SK-N-SH (cell line): ENCODE measurements around the gene ATP2A2. TPM values are rescaled to one million over a fixed set of nuclear protein-coding genes. Genes with fewer than 3 reads are reported as not detected.

Experiments used
- CTCF ChIA-PET: fragments of 300-600, 350-600 bp; formaldehyde crosslinking; extraction: SDS; loops from one replicate; lab custom pipeline; 2021; lab: Yijun Ruan, JAX
- POLR2A ChIA-PET: fragments of 350-600 bp; sonication (Branson Sonifier 250); formaldehyde crosslinking; extraction: SDS; loops from one replicate; lab custom pipeline; 2020; ENCODE audit warnings: antibody characterized with exemption, inconsistent platforms; lab: Yijun Ruan, JAX
- DNase-seq: peaks from one replicate; pipeline ENCODE4 v3.0.0; 2012
- H2AFZ ChIP-seq: fragments of 200-600 bp; sonication (generic); 2 replicates; pipeline ENCODE4 v1.8.1; 2016; ENCODE audit warnings: antibody characterized with exemption, mild to moderate bottlenecking, low read depth
- H3F3A ChIP-seq: fragments of 200-600 bp; sonication (generic); replicated peaks from 2 replicates; pipeline ENCODE3; 2016; ENCODE audit warnings: antibody characterized with exemption, mild to moderate bottlenecking; ENCODE audit not compliant: insufficient read depth
- H3K27ac ChIP-seq, 2 experiments: fragments of 200-500 bp in 1 of 2; fragments of 200-600 bp in 1 of 2; sonication (Bioruptor generic) in 1 of 2; sonication (generic), shearing (Covaris generic) in 1 of 2; 2 replicates each; pipeline versions ENCODE4 v1.5.1 to v1.6.1; 2014 to 2016; ENCODE audit warnings: low read depth in 2 of 2, inconsistent platforms in 1 of 2, low read length in 1 of 2, mild to moderate bottlenecking in 1 of 2, mixed read lengths in 1 of 2
- H3K27me3 ChIP-seq: fragments of 200-600 bp; sonication (generic), shearing (Covaris generic); 2 replicates; pipeline ENCODE4 v1.6.1; 2016; ENCODE audit warnings: mixed run types; ENCODE audit not compliant: insufficient read depth
- H3K36me3 ChIP-seq, 2 experiments: fragments of 200-500 bp in 1 of 2; fragments of 200-600 bp in 1 of 2; sonication (Bioruptor generic) in 1 of 2; sonication (generic) in 1 of 2; replicated peaks in 1 of 2; 2 replicates each; pipeline versions ENCODE3 to v1.5.1; 2014 to 2016; ENCODE audit warnings: low read length in 1 of 2, mild to moderate bottlenecking in 1 of 2; ENCODE audit not compliant: insufficient read depth in 2 of 2, control insufficient read depth in 1 of 2
- H3K4me1 ChIP-seq, 2 experiments: fragments of 200-500 bp in 1 of 2; fragments of 200-600 bp in 1 of 2; sonication (Bioruptor generic) in 1 of 2; sonication (generic), shearing (Covaris generic) in 1 of 2; 2 replicates each; pipeline versions ENCODE4 v1.5.1 to v1.6.1; 2014 to 2016; ENCODE audit warnings: low read depth in 1 of 2, low read length in 1 of 2, mixed run types in 1 of 2; ENCODE audit not compliant: insufficient read depth in 2 of 2, control insufficient read depth in 1 of 2
- H3K4me2 ChIP-seq: fragments of 200-600 bp; sonication (generic), shearing (Covaris generic); 2 replicates; pipeline ENCODE4 v1.6.1; 2017; ENCODE audit warnings: mixed run types
- H3K4me3 ChIP-seq, 2 experiments: fragments of 200-500 bp in 1 of 2; fragments of 200-600 bp in 1 of 2; sonication (Bioruptor generic) in 1 of 2; sonication (generic), shearing (Covaris generic) in 1 of 2; 2 replicates each; pipeline versions ENCODE4 v1.5.1 to v1.8.1; 2014 to 2016; ENCODE audit warnings: low read depth in 2 of 2, inconsistent platforms in 1 of 2, low read length in 1 of 2, mild to moderate bottlenecking in 1 of 2, mixed read lengths in 1 of 2, moderate library complexity in 1 of 2
- H3K79me2 ChIP-seq: fragments of 200-600 bp; sonication (generic); 2 replicates; pipeline ENCODE4 v1.8.1; 2017; ENCODE audit warnings: mild to moderate bottlenecking; ENCODE audit not compliant: insufficient read depth
- H3K9ac ChIP-seq: fragments of 200-600 bp; sonication (generic); 2 replicates; pipeline ENCODE4 v1.6.1; 2017; ENCODE audit warnings: mixed run types
- H3K9me2 ChIP-seq: fragments of 200-600 bp; sonication (generic); 2 replicates; pipeline ENCODE4 v1.6.1; 2017; ENCODE audit warnings: mixed run types
- H3K9me3 ChIP-seq: fragments of 200-600 bp; sonication (generic); 2 replicates; pipeline ENCODE4 v1.6.1; 2017; ENCODE audit warnings: mixed run types, mild to moderate bottlenecking, moderate library complexity
- H4K20me1 ChIP-seq: fragments of 200-600 bp; sonication (generic); 2 replicates; pipeline ENCODE4 v1.6.1; 2017; ENCODE audit warnings: mild to moderate bottlenecking, mixed run types; ENCODE audit not compliant: insufficient read depth
- CHD2 ChIP-seq: fragments of 150-350 bp; IDR thresholded peaks from 2 replicates; pipeline ENCODE4 v1.6.1; 2018; ENCODE audit warnings: low read length; ENCODE audit not compliant: partially characterized antibody
- ELF1 ChIP-seq: IDR thresholded peaks from 2 replicates; pipeline ENCODE4 v1.4.0; 2012
- FOXJ3 ChIP-seq: sonication (generic); formaldehyde crosslinking; IDR thresholded peaks from 2 replicates; pipeline ENCODE4 v1.5.1; 2020; ENCODE audit warnings: mild to moderate bottlenecking, missing genetic modification reagents
- GATA2 ChIP-seq: sonication (generic); formaldehyde crosslinking; IDR thresholded peaks from 2 replicates; pipeline ENCODE4 v1.5.0; 2020; ENCODE audit warnings: mild to moderate bottlenecking, missing genetic modification reagents
- MXI1 ChIP-seq: IDR thresholded peaks from 2 replicates; pipeline ENCODE4 v1.6.1; 2012; ENCODE audit warnings: mild to moderate bottlenecking, low read depth, low read length, improper control_type of control experiment
- NRF1 ChIP-seq: IDR thresholded peaks from 2 replicates; pipeline ENCODE4 v1.6.1; 2012; ENCODE audit warnings: low read depth, mild to moderate bottlenecking, low read length
- POLR2AphosphoS5 ChIP-seq: IDR thresholded peaks from 2 replicates; pipeline ENCODE4 v1.6.1; 2012; ENCODE audit warnings: low read depth, low read length
- RCOR1 ChIP-seq: fragments of 150-350 bp; IDR thresholded peaks from 2 replicates; pipeline ENCODE4 v1.6.1; 2017; ENCODE audit warnings: antibody characterized with exemption, low read length
- SIN3A ChIP-seq: IDR thresholded peaks from 2 replicates; pipeline ENCODE4 v1.6.1; 2012; ENCODE audit warnings: low read depth, mild to moderate bottlenecking, low read length, moderate library complexity, borderline replicate concordance
- TAF1 ChIP-seq: IDR thresholded peaks from 2 replicates; pipeline ENCODE4 v1.6.1; 2012; ENCODE audit warnings: low read depth, mild to moderate bottlenecking, low read length, moderate library complexity, borderline replicate concordance
- TEAD4 ChIP-seq: IDR thresholded peaks from 2 replicates; pipeline ENCODE4 v1.4.0; 2012; ENCODE audit warnings: mild to moderate bottlenecking, borderline replicate concordance; ENCODE audit not compliant: insufficient read depth
- WGBS: methylation state at CpG from one replicate; pipeline ENCODE4 v1.1.6; 2017; ENCODE audit warnings: low lambda C conversion rate; 5-methylcytosine and 5-hydroxymethylcytosine counted together
- polyA plus RNA-seq, 3 experiments: library from polyadenylated mRNA; depleted of rRNA; stranded (reverse); fragments of >200 nt; gene quantifications; 2 replicates each; pipeline ENCODE4 v1.2.3, GENCODE V29; 2012
- TF ChIP-seq, protein P1 (sequence below): IDR thresholded peaks from 2 replicates; pipeline ENCODE4 v1.4.0; 2012; ENCODE audit warnings: low read depth
- TF ChIP-seq, protein P2 (sequence below): fragments of 150-350 bp; IDR thresholded peaks from 2 replicates; pipeline ENCODE4 v1.6.1; 2017; ENCODE audit warnings: antibody characterized with exemption, low read length, low read depth, borderline replicate concordance
- TF ChIP-seq, protein P3 (sequence below): IDR thresholded peaks from 2 replicates; pipeline ENCODE4 v1.4.0; 2012; ENCODE audit warnings: low read depth, borderline replicate concordance

The ATP2A2 gene
- polyA plus RNA-seq (2012; rRNA removed) = 83.9 and 120 TPM in 2 replicates
- 87.4 and 103 TPM in 2 replicates for polyA plus RNA-seq (2012; cell fraction: cytosol; rRNA removed)
- polyA plus RNA-seq (2012; cell fraction: nucleus; rRNA removed) = 150 and 219 TPM in 2 replicates

DNA sequence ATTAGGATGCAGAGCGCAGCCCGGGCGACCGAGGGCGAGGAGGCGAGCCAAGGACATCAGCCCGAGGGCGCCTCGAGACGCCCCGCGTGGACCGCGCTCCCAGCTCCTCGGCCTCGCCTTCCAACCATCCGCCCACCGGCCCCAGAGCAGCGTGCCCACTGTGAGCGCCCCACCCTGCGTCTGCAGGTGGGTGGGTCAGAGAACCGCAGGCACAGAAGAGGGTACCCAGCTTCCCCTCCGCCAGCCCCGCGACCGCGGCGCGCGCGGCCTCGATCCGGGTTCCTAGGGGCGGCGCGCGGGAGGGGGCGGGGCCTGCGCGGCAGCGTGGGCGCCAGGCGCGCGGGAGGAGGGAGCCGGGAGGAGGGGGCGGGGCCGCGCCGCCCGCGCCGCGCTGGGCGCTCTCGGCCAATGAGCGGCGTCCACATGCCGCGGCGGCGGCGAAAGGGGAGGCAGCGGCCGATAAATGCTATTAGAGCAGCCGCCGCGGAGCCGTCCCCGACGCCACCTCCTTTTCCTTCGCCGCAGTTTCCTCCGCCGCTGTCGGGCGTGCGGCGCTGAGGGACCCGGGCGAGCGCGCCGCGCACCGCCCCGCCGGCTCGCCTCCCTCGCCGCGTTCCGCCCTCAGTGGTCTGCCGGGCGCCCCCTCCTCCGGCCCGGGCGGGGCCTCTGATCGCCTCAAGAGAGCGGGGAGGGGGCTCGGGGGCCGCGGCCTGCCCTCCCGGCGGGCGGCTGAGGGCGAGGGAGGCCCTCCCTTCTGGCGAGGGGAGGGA is at the start of gene ATP2A2:
TSS of gene ATP2A2 (plus strand) at position 469 of the 770 bp plus-strand sequence. CDS start 543 bp downstream, outside the sequence.
- H3K9me3 ChIP-seq = no peaks in the 10 kb centered on the region
- peak within 1 kb of the TSS; percentile 81 to 92 for H3K4me3 ChIP-seq
- H3K4me2 ChIP-seq = peak within 1 kb of the TSS; percentile 87
- H3K9ac ChIP-seq = peak within 1 kb of the TSS; percentile 95
- H3K79me2 ChIP-seq = peaks cover 44% of the 10 kb centered on the region
- TF ChIP-seq NRF1 = peak; percentile 59; the same call in 1 of the 2 replicates
- no peak for TF ChIP-seq ELF1
- no peak for TF ChIP-seq SIN3A
- no peak for TF ChIP-seq FOXJ3 (CRISPR knock-in tag)
- TF ChIP-seq, protein P1, sequence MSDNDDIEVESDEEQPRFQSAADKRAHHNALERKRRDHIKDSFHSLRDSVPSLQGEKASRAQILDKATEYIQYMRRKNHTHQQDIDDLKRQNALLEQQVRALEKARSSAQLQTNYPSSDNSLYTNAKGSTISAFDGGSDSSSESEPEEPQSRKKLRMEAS = no peak; the same call in 1 of the 2 replicates
- TF ChIP-seq CHD2 = no peak
- TF ChIP-seq, protein P2, sequence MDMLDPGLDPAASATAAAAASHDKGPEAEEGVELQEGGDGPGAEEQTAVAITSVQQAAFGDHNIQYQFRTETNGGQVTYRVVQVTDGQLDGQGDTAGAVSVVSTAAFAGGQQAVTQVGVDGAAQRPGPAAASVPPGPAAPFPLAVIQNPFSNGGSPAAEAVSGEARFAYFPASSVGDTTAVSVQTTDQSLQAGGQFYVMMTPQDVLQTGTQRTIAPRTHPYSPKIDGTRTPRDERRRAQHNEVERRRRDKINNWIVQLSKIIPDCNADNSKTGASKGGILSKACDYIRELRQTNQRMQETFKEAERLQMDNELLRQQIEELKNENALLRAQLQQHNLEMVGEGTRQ = no peak
- TF ChIP-seq RCOR1 = no peak
- TF ChIP-seq TAF1 = peak; percentile 85
- TF ChIP-seq, protein P3, sequence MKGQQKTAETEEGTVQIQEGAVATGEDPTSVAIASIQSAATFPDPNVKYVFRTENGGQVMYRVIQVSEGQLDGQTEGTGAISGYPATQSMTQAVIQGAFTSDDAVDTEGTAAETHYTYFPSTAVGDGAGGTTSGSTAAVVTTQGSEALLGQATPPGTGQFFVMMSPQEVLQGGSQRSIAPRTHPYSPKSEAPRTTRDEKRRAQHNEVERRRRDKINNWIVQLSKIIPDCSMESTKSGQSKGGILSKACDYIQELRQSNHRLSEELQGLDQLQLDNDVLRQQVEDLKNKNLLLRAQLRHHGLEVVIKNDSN = no peak
- TF ChIP-seq GATA2 (CRISPR knock-in tag) = no peak
- TF ChIP-seq MXI1 = peak; percentile 20
- TF ChIP-seq POLR2AphosphoS5 = peak; percentile 94
- TF ChIP-seq TEAD4 = no peak
- H3K27me3 ChIP-seq = no peaks in the 10 kb centered on the region
- H3F3A ChIP-seq = peaks cover 2% of the 10 kb centered on the region
- CTCF ChIA-PET = interaction anchor here (1.2 to 2.6 kb wide), 5 partner anchors 11 to 179 kb away, joined by 3 to 16 read pairs (median 7); no protein-coding TSS in a partner anchor
- 2% methylated on average over 22 of the region's 108 CpGs for WGBS
- H4K20me1 ChIP-seq = peaks cover 44% of the 10 kb centered on the region
- peaks cover 23 to 31% of the 10 kb centered on the region in 2 experiments for H3K4me1 ChIP-seq
- H2AFZ ChIP-seq = peak within 1 kb of the TSS; percentile 81
- H3K36me3 ChIP-seq = peaks cover 33 to 36% of the 10 kb centered on the region in 2 experiments
- peak; percentile 98 for DNase-seq
- H3K9me2 ChIP-seq = no peaks in the 10 kb centered on the region
- H3K27ac ChIP-seq = peak within 1 kb of the TSS; percentile 91 to 96
- POLR2A ChIA-PET = interaction anchor here (0.7 to 2.5 kb wide), 9 partner anchors 11 to 194 kb away, joined by 3 to 18 read pairs (median 4); partner anchors contain the start of gene IFT81
